HEK293T (cell line): ENCODE measurements around the gene PDE4B.

Experiments
- ELF4 ChIP-seq: fragments of 450-650 bp; IDR thresholded peaks from 2 replicates; pipeline ENCODE4 v1.6.1; 2017; ENCODE audit warnings: antibody characterized with exemption
- HDGF ChIP-seq: fragments of 450-650 bp; IDR thresholded peaks from 2 replicates; pipeline ENCODE4 v1.6.1; 2017; ENCODE audit warnings: antibody characterized with exemption, borderline replicate concordance
- L3MBTL2 ChIP-seq: fragments of 450-650 bp; conservative IDR thresholded peaks from 2 replicates; pipeline ENCODE4 v1.6.1; 2016; ENCODE audit warnings: mild to moderate bottlenecking
- TARDBP ChIP-seq: fragments of 450-650 bp; IDR thresholded peaks from 2 replicates; pipeline ENCODE4 v1.6.1; 2016

DNA sequence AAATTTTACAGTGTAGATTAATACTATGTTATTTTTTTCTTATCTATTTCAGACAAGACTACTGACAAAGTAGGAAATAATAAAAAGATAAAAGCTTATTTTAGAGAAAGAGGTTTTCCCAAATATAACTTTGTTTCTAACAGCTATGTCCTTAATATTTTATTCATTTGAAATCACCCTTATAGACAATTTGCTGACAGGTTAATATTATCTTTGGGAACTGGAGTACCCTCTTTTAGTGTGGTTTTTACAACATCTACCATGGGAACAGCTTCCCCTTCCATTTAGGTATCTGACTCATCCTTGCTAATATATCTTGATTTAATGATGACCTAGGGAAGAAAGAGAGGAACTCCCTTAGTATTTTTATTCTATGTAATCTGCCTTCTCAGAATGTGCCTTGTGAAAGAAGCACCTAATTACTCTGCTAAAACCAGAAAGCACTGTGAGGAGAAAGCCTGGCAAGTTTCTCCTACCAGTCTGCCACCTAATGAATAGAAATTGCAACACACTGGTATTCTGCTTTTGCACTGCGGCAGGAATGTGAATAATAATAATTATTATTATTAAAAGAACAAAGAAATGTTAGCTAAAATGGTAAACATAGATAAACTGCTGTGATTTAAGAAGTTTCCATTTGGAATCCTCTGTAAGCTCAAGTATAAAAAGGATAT, 192.8 kb downstream of the PDE4B start:
- no peak for TF ChIP-seq TARDBP
- TF ChIP-seq HDGF, result no peak
- TF ChIP-seq L3MBTL2, result no peak
- TF ChIP-seq ELF4, result no peak
